Sigmoid colon (tissue), 4 donors: ENCODE measurements around the gene FOXRED2.

ENCODE experiments used
- EP300 ChIP-seq, 4 donors: sonication (generic); formaldehyde crosslinking; IDR thresholded peaks; one replicate each; pipeline ENCODE4 v1.6.1; 2017; ENCODE audit warnings: antibody characterized with exemption in 4 of 4
- POLR2A ChIP-seq, 2 donors: fragments of 450-650 bp; IDR thresholded peaks; one replicate each; pipeline ENCODE4 v1.6.1; 2016; ENCODE audit warnings: antibody characterized with exemption in 2 of 2, mild to moderate bottlenecking in 2 of 2, moderate library complexity in 2 of 2
- POLR2AphosphoS5 ChIP-seq, 4 donors: sonication (generic); formaldehyde crosslinking; IDR thresholded peaks; one replicate each; pipeline ENCODE4 v1.6.1; 2017; ENCODE audit warnings: antibody characterized with exemption in 4 of 4
- TF ChIP-seq, protein P1 (sequence below), 4 experiments: fragments of 450-650 bp in 3 of 4; fragments of 200-600 bp in 1 of 4; IDR thresholded peaks; one replicate each; pipeline ENCODE4 v1.5.1; 2016 to 2019; ENCODE audit warnings: antibody characterized with exemption in 4 of 4, mild to moderate bottlenecking in 3 of 4, moderate library complexity in 2 of 4

DNA sequence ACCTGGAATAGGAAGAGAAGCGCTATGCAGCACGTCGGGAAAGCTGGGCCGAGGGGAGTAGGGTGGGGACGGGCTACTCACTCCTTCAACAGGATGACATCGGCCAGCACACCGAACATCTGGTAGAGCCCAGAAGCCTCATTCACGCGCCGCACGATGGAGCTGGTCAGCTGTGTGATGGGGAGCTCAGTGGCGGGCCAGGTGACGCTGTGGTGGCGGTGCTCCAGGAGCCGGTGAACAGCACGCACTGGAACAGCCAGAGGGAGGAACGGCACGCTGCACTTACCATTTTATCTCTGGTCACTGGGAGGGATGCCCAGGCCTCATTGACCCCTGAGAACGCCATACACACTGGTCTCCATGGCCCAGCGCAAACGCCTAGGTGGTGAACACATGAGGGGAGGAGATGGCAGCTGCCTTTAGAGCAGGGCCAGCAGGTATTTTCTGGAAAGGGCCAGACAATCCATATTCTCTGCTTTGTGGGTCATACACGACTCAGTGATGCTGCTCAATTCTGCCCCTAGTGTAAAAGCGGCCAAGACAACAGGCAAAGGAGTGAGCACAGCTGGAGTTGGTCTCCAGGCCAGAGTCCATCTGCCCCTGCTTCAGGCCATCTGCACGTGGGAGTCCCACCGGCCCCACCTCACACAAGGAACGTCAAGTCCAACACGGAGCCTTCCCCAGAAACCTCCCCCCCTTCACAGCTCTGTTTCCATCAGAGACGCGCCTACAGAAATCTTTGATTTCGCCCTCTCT is 8.8 kb downstream of the FOXRED2 start:
- TF ChIP-seq POLR2A (IDR thresholded peaks at IDR 0.05) = no peak
- TF ChIP-seq, protein P1, sequence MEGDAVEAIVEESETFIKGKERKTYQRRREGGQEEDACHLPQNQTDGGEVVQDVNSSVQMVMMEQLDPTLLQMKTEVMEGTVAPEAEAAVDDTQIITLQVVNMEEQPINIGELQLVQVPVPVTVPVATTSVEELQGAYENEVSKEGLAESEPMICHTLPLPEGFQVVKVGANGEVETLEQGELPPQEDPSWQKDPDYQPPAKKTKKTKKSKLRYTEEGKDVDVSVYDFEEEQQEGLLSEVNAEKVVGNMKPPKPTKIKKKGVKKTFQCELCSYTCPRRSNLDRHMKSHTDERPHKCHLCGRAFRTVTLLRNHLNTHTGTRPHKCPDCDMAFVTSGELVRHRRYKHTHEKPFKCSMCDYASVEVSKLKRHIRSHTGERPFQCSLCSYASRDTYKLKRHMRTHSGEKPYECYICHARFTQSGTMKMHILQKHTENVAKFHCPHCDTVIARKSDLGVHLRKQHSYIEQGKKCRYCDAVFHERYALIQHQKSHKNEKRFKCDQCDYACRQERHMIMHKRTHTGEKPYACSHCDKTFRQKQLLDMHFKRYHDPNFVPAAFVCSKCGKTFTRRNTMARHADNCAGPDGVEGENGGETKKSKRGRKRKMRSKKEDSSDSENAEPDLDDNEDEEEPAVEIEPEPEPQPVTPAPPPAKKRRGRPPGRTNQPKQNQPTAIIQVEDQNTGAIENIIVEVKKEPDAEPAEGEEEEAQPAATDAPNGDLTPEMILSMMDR (IDR thresholded peaks at IDR 0.05) = no peak
- no peak for TF ChIP-seq EP300 (IDR thresholded peaks at IDR 0.05)
- TF ChIP-seq POLR2AphosphoS5 (IDR thresholded peaks at IDR 0.05) = no peak
